HepG2 (cell line): ENCODE measurements around the gene ZFYVE27. TPM values are rescaled to one million over a fixed set of nuclear protein-coding genes. Genes with fewer than 3 reads are reported as not detected.

Experiments used
- BCL3 ChIP-seq: sonication (generic); formaldehyde crosslinking; IDR thresholded peaks from 2 replicates; pipeline ENCODE4 v1.5.1; 2020; ENCODE audit warnings: mild to moderate bottlenecking, missing genetic modification reagents, moderate library complexity
- CEBPB ChIP-seq: IDR thresholded peaks from 2 replicates; pipeline ENCODE4 v1.6.1; 2011; ENCODE audit warnings: low read depth, low read length, improper control_type of control experiment, borderline replicate concordance
- CTCF ChIP-seq: sonication (generic); formaldehyde crosslinking; IDR thresholded peaks from 2 replicates; pipeline ENCODE4 v1.5.0; 2020; ENCODE audit warnings: mild to moderate bottlenecking, missing genetic modification reagents, moderate library complexity
- ELF3 ChIP-seq: IDR thresholded peaks from 2 replicates; pipeline ENCODE4 v1.6.1; 2016; ENCODE audit warnings: missing genetic modification reagents, missing compliant biosample characterization
- HDAC2 ChIP-seq: sonication (generic); formaldehyde crosslinking; IDR thresholded peaks from 2 replicates; pipeline ENCODE4 v1.4.0; 2020; ENCODE audit warnings: missing genetic modification reagents
- HNF1B ChIP-seq: sonication (generic); formaldehyde crosslinking; IDR thresholded peaks from 2 replicates; pipeline ENCODE4 v1.5.1; 2020; ENCODE audit warnings: mild to moderate bottlenecking, moderate library complexity, missing genetic modification reagents
- KLF9 ChIP-seq: IDR thresholded peaks from 2 replicates; pipeline ENCODE4 v1.6.1; 2016; ENCODE audit warnings: low read depth
- MTF2 ChIP-seq: sonication (generic); formaldehyde crosslinking; IDR thresholded peaks from 2 replicates; pipeline ENCODE4 v1.5.0; 2020; ENCODE audit warnings: missing genetic modification reagents, borderline replicate concordance
- SALL1 ChIP-seq: sonication (generic); formaldehyde crosslinking; IDR thresholded peaks from 2 replicates; pipeline ENCODE4 v1.8.0; 2022; ENCODE audit warnings: mild to moderate bottlenecking, missing genetic modification reagents
- SMC3 ChIP-seq: IDR thresholded peaks from 2 replicates; pipeline ENCODE4 v1.6.1; 2011; ENCODE audit warnings: low read length, improper control_type of control experiment
- SRF ChIP-seq: IDR thresholded peaks from 2 replicates; pipeline ENCODE4 v1.6.1; 2011; ENCODE audit warnings: mild to moderate bottlenecking, low read depth, low read length, moderate library complexity
- TGIF2 ChIP-seq: IDR thresholded peaks from 2 replicates; pipeline ENCODE4 v1.6.1; 2016; ENCODE audit warnings: control low read depth, missing compliant biosample characterization
- ZNF230 ChIP-seq: sonication (generic); formaldehyde crosslinking; IDR thresholded peaks from 2 replicates; pipeline ENCODE4 v1.4.0; 2020; ENCODE audit warnings: mild to moderate bottlenecking, missing genetic modification reagents
- ZNF558 ChIP-seq: sonication (generic); formaldehyde crosslinking; IDR thresholded peaks from 2 replicates; pipeline ENCODE4 v1.9.0; 2022; ENCODE audit warnings: mild to moderate bottlenecking, missing genetic modification reagents, borderline replicate concordance
- ZNF598 ChIP-seq: sonication (generic); formaldehyde crosslinking; IDR thresholded peaks from 2 replicates; pipeline ENCODE4 v1.5.1; 2020; ENCODE audit warnings: mild to moderate bottlenecking, missing genetic modification reagents, borderline replicate concordance
- ZNF619 ChIP-seq: sonication (generic); formaldehyde crosslinking; IDR thresholded peaks from 2 replicates; pipeline ENCODE4 v1.4.0; 2020; ENCODE audit warnings: mild to moderate bottlenecking, missing genetic modification reagents
- ZNF841 ChIP-seq: sonication (generic); formaldehyde crosslinking; IDR thresholded peaks from 2 replicates; pipeline ENCODE4 v1.8.1; 2023; ENCODE audit warnings: missing genetic modification reagents, borderline replicate concordance
- polyA plus RNA-seq, 8 experiments: library from polyadenylated mRNA; depleted of rRNA in 3 of 8; stranded (reverse) in 7 of 8; unstranded in 1 of 8; fragments of >200 nt; fragmentation: Illumina TruSeq in 4 of 8; extraction: Trizol in 4 of 8; gene quantifications; 2 replicates each; pipeline versions ENCODE4 v1.2.1 to v1.2.3, GENCODE V29; 2011 to 2016; ENCODE audit warnings: low read depth in 4 of 8, missing spikeins in 1 of 8, mixed read lengths in 1 of 8; ENCODE audit not compliant: insufficient read depth in 1 of 8
- total RNA-seq, 5 experiments: library from RNA; depleted of rRNA; stranded (reverse); fragments of >200 nt; fragmentation: Illumina TruSeq; extraction: Trizol; gene quantifications; 2 replicates each; pipeline ENCODE4 v1.2.3, GENCODE V29; 2016; ENCODE audit warnings: low read depth in 1 of 5

The ZFYVE27 gene
- total and polyA plus RNA-seq, 2 of the 13 experiments (the other 11 are each of a cell fraction or from before 2014, with no cell fraction given), result 19.7 to 20.5 TPM

- TF ChIP-seq ZNF619 (no peak), ZNF841 (CRISPR knock-in tag) (no peak), CEBPB (no peak), SRF (peak; percentile 59), MTF2 (CRISPR knock-in tag) (no peak), SALL1 (CRISPR knock-in tag) (0 out of 2 replicates have a peak, but pooled peaks have one; percentile 6), HNF1B (0 out of 2 replicates have a peak, but pooled peaks have one; percentile 21), KLF9 (CRISPR knock-in tag) (no peak), BCL3 (CRISPR knock-in tag) (0 out of 2 replicates have a peak, but pooled peaks have one; percentile 33), CTCF (CRISPR knock-in tag) (peak; percentile 72), ZNF598 (CRISPR knock-in tag) (0 out of 2 replicates have a peak, but pooled peaks have one; percentile 39), ELF3 (CRISPR knock-in tag) (peak; percentile 11; the same call in 1 of the 2 replicates), HDAC2 (CRISPR knock-in tag) (no peak), SMC3 (peak; percentile 66), ZNF558 (CRISPR knock-in tag) (no peak), TGIF2 (CRISPR knock-in tag) (peak; percentile 42; the same call in 1 of the 2 replicates), ZNF230 (CRISPR knock-in tag) (0 out of 2 replicates have a peak, but pooled peaks have one; percentile 41)
Measured at GRCh38 chr10:97708976-97709946, 27.7 kb upstream of the ZFYVE27 start (continued).
